HUDEP-2 (cell line): ENCODE results near the gene GSG1L.

ENCODE experiments used
- DNase-seq, 76 experiments: peaks; one replicate each; lab custom pipeline; 2025; ENCODE audit not compliant: unreplicated experiment in 76 of 76; lab: John Stamatoyannopoulos, UW

The GSG1L gene

GRCh38 chr16:27826081-27826892 lies 237.2 kb downstream of the GSG1L start:
- DNase-seq: no peak

GRCh38 chr16:27824786-27825185 lies 238.7 kb downstream of the GSG1L start:
- no peak for DNase-seq

DNA sequence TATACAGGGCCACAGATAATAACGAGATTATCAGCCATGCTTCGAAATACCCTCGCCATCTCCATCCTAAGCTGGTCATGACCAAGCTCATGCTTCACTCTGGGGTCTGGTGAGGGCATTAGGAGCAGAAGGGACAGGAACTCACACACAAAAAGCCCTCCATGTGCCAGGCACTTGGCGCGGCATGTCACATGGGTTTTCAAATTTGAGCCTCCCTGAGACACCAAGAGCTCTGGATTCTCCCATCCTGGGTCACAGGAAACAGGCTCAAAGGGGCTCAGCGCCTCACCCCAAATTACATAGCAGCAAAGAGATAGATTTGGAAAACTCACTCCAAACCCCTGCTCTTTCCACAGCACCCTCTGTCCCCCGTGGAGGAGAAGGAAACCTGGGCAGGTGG lies 239.5 kb downstream of the GSG1L start:
- no peak for DNase-seq

DNA sequence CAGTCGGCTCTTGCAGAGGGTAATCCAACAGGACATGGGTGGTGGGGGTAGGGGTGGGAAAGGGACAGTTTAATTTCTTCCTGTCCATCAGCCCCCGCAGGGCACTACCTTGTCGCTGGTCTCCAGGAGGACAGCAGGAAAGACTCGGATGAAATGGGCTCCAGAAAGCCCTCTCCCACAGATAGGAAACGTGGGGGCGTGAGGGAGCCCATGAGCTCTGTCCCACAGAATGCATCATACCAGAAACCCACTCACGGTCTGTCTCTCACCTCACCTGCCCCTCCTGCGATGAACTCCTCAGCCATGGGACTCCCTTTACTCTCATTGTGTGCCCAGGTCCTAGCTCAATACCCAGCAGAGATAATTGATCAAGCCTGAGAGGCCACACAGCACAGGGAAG lies 240.1 kb downstream of the GSG1L start:
- DNase-seq: no peak

- no peak for DNase-seq
Observed at GRCh38 chr16:27822996-27823395, 240.5 kb downstream of the GSG1L start.

- DNase-seq: no peak
Observed at GRCh38 chr16:27822529-27822928, 241.0 kb downstream of the GSG1L start.

DNA sequence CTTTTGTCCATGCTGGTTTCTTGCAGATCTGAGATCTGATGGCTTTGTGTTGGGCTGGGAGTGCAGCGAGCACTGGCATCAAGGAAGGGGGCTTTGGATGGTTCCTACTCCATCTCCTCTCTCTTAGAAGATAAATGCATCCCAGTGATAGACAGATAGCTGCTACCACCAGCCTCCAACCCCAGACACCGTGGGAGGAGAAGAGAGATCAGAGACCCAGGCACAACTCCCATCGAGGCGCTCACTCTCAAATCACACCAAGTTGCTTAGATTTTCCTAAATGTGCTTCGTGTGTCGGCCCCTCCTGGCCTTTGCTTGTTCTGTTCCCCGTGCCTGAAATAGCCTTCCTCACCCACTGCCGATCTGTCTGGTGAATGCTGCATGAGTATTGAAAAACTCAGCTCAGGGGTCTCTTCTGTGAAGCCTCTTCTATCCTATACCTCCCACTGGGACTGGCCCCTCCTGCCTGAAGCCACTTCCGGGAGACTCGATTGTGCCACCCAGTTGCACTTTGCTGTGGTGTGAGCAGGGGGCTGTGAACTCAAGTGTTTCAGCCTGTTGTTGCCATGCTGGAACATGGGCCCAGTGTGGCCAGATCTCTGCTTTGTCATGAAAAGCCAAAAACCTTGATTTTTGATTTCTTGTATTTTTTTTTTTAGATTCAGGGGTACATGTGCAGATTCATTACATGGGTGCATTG lies 242.7 kb downstream of the GSG1L start:
- DNase-seq: no peak

GRCh38 chr16:27819881-27820610 lies 243.5 kb downstream of the GSG1L start:
- DNase-seq: no peak

DNA sequence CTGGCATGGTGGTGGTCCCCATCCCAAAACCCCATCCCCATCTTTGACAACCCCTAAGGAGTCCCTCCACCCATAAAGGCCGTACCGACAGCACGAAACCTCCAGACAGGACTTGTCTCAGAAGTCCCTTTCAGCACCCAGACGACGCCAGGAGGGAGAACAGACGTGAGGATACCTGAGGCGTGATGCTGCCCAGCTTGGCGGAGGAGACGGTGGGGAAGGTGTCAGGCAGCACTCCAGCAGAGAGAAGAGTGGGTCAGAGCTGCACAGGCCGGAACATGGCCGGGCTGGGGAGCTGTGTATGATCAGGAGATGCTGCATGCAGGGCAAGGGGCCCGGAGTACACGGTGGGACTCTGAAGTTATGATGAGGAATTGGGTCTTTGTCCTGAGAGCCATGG lies 244.2 kb downstream of the GSG1L start:
- no peak for DNase-seq

DNA sequence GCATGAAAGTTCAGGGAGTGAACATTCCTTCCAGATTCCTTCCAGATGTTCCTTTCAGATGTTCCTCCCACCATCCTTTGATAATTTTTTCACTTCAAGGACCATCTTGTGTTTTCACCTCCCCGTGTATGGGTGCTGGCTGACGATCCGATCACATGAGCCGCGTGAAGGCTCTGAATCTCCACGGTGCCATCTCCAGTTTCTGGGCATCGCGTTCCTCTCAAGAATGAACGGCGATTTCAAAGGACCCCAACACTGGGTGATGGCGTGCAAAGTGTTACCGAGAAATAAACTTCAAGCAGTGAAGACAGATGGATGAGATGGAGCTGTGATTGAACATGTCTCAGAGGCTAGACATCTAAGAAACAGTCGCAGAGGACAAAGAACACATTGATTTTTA lies 245.3 kb downstream of the GSG1L start:
- DNase-seq: no peak

- DNase-seq: no peak
Observed at GRCh38 chr16:27817038-27817437, 246.5 kb downstream of the GSG1L start.

DNA sequence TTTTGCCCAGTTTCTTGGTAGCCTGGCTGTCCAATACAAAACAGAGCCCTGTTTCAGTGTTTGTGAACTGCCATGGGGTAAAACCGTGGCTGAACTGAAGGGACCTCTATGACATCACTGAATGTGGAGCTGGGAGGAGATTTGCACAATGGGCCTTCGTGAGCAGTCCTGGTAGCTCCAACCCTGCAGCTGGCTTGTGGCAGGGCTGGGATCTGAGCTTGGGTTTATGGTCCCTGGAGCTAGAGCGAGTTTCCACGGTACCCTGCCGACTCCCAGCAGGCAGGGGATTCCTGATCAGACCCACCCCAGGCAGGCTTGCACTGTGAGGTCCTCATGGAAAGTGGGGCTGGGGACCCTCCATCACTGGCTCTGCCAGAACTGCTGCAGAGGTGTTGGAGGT lies 247.0 kb downstream of the GSG1L start:
- DNase-seq: no peak

GRCh38 chr16:27813591-27813990 lies 249.9 kb downstream of the GSG1L start:
- no peak for DNase-seq

- no peak for DNase-seq
Observed at GRCh38 chr16:27811881-27812280, 251.6 kb downstream of the GSG1L start.

GRCh38 chr16:27806986-27807385 lies 256.5 kb downstream of the GSG1L start:
- DNase-seq: no peak

DNA sequence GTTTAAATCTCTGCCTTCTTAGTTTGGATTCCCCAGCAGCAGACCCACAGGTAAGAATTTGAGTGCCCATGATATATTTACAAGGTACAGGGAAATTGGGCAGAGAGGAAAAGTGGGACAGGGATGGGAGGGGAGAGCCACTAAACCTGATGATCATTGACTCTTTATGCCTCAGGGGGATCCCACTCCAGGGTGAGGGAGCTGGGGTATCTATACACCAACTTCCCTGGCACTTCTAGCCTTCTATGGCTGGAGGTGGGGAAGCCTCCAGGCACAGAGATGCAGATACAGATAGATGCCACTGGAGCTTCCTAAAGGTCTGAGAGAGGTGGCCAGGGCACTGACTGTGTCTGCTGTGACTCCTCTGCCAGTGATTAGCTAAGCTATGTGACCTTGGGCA lies 257.1 kb downstream of the GSG1L start:
- no peak for DNase-seq

DNA sequence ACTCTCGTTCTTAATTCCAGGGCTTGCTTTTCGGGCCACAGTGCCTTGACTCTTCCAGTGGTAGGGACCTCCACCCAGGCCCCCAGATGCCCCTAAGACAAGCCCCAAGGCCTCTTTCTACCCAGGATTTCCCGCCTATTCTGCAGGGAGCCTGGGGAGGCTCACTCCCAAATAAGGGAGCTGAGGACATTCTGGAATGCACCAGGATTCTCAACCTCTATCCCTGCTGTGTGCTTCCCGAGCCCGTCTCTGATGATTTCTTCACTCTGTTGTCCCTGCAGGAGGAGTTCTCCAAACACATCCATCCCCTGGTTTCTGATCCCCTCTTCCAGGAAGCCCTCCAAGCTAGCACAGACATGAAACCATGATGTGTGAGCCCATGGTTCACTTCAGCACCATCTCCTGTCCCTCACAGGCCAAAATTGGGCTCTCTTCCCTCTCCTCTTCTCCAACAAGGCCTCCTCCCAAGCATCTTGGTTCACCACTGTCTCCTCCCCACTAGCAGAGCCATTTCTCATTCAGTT lies 257.6 kb downstream of the GSG1L start:
- DNase-seq: no peak

DNA sequence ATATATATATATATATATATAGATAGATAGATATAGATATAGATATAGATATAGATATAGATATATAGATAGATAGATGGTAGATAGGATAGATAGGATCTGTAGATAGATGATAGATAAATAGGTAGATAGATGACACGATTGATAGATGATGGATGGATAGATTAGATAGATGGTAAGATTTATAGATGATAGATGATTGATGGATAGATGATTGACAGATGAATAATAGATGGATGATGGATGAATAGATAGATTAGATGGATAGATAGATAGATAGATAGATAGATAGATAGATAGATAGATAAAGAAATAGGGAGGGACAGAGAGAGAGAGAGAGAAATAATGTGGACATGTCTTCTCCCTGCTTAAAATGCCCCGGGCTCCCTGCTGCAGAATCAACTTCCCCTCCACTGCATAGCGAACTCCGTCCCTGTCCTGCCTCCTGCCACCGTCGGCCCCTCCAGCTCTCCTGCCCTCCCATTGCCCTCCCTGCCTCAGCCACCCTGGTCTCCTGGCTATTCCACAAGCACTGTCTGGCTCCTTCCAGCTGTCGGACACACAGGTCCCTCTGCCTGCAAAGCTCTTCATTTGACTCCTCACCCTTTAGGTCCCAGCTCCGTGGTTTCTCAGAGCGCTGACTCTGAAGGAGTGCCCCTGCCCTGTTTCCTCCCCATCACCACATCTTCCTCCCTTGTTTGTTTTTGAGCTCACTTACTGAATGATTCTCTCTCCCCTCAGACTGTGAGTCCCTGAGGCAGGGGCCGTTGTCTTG lies 259.6 kb downstream of the GSG1L start:
- DNase-seq: no peak

DNA sequence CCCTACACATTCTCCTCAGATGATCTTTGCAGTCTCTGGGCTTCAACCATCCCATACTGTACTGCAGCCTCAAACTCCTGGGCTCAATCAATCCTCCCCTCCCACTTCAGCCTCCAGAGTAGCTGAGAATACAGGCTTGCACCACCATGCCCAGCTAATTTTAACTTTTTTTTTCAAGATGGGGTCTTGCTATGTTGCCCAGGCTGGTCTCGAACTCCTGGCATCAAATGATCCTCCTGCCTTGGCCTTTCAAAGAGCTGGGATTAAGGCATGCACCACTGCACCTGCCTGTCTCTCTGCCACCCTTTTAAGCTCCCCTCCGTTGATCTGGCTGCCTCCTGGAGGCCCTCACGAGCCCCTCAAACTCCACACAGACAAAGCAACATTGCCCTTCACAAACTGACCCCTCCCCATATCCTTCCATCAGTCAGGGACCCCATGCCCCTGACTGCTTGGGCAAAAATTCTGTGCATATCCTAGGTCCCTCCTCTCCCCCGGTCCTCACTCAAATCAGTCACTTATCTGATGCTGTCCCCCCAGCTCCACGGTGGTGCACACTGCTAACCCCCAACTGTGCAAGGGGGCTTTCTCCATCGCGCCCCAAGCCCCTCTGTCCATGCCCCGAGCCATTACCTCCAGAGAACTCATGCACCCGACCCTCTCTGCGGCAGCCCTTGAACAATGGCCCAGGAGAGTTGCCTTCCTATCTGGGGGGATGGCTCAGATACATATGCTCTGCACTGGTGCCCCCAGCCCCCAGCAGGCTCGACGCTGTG lies 260.7 kb downstream of the GSG1L start:
- DNase-seq: no peak
